ENCODE data around the gene NMRK1.

GRCh38 chr9:75102177-75102790, 14.3 kb upstream of the NMRK1 start:
- TF ChIP-seq CTCF (IDR thresholded peaks at IDR 0.05) (no peak), GATA2 (CRISPR knock-in tag; IDR thresholded peaks at IDR 0.05) (no peak), REST (IDR thresholded peaks at IDR 0.05; ENCODE audit: low read depth, low read length) (no peak), RAD21 (IDR thresholded peaks at IDR 0.05; ENCODE audit: low read length) (no peak), POLR2AphosphoS5 (IDR thresholded peaks at IDR 0.05; ENCODE audit: low read depth, low read length) (no peak), GABPA (IDR thresholded peaks at IDR 0.05; ENCODE audit: low read depth) (no peak), EZH2phosphoT487 (IDR thresholded peaks at IDR 0.05; ENCODE audit: borderline replicate concordance, low read depth) (no peak), SIN3A (IDR thresholded peaks at IDR 0.05; ENCODE audit: borderline replicate concordance, low read depth, low read length) (no peak), MAX (IDR thresholded peaks at IDR 0.05; ENCODE audit: low read depth) (no peak), RCOR1 (IDR thresholded peaks at IDR 0.05; ENCODE audit: low read length) (no peak), JUND (IDR thresholded peaks at IDR 0.05) (no peak), TEAD4 (IDR thresholded peaks at IDR 0.05; ENCODE audit: borderline replicate concordance, insufficient read depth) (no peak)
